Ammon's horn (tissue), 1 donor: Measurements from ENCODE around the gene ITGA5.

Experiments used
- DNase-seq: peaks from one replicate; pipeline ENCODE4 v3.0.0-alpha.2; 2016; ENCODE audit warnings: low spot score

The ITGA5 gene

GRCh38 chr12:54419088-54419887, at the start of gene ITGA5:
Gene ITGA5, minus strand, starts transcription at chr12:54419266. Its CDS starts 68 bp downstream, at chr12:54419198.
- DNase-seq, result no peak

GRCh38 chr12:54465857-54466523, 46.9 kb upstream of the ITGA5 start:
- DNase-seq, result no peak

- peak; percentile 43 for DNase-seq
Measured at GRCh38 chr12:54463484-54463883, 44.4 kb upstream of the ITGA5 start.

- peak; percentile 41 for DNase-seq
Measured at GRCh38 chr12:54463034-54463433, 44.0 kb upstream of the ITGA5 start.

GRCh38 chr12:54460317-54460923, 41.4 kb upstream of the ITGA5 start:
- peak; percentile 36 for DNase-seq

- no peak for DNase-seq
Measured at GRCh38 chr12:54459355-54459754, 40.3 kb upstream of the ITGA5 start.

- no peak for DNase-seq
Measured at GRCh38 chr12:54455760-54456469, 36.8 kb upstream of the ITGA5 start.

- no peak for DNase-seq
Measured at GRCh38 chr12:54452628-54453027, 33.6 kb upstream of the ITGA5 start.

GRCh38 chr12:54448344-54448743, 29.3 kb upstream of the ITGA5 start:
- DNase-seq, result no peak

GRCh38 chr12:54447917-54448316, 28.9 kb upstream of the ITGA5 start:
- no peak for DNase-seq

GRCh38 chr12:54444206-54444605, 25.1 kb upstream of the ITGA5 start:
- no peak for DNase-seq

GRCh38 chr12:54443446-54443845, 24.4 kb upstream of the ITGA5 start:
- no peak for DNase-seq

GRCh38 chr12:54442961-54443360, 23.9 kb upstream of the ITGA5 start:
- no peak for DNase-seq

GRCh38 chr12:54442099-54442498, 23.0 kb upstream of the ITGA5 start:
- DNase-seq, result no peak

GRCh38 chr12:54439521-54440255, 20.6 kb upstream of the ITGA5 start:
- DNase-seq, result peak; percentile 75

GRCh38 chr12:54439096-54439495, 20.0 kb upstream of the ITGA5 start:
- DNase-seq, result no peak

- no peak for DNase-seq
Measured at GRCh38 chr12:54438517-54438916, 19.5 kb upstream of the ITGA5 start.

GRCh38 chr12:54437697-54438096, 18.6 kb upstream of the ITGA5 start:
- DNase-seq, result no peak

- DNase-seq, result no peak
Measured at GRCh38 chr12:54437243-54437642, 18.2 kb upstream of the ITGA5 start.

GRCh38 chr12:54432815-54433164, 13.7 kb upstream of the ITGA5 start:
- DNase-seq, result no peak

GRCh38 chr12:54431911-54432814, 13.1 kb upstream of the ITGA5 start:
- DNase-seq, result no peak
